Peyer's patch (tissue), 4 donors: ENCODE data around the gene GK2.

ENCODE experiments used
- CTCF ChIP-seq, 6 experiments: fragments of 450-650 bp in 4 of 6; fragments of 200-600 bp in 2 of 6; sonication (generic) in 1 of 6; IDR thresholded peaks; one replicate each; pipeline ENCODE4 v1.5.1; 2017 to 2019; ENCODE audit warnings: antibody characterized with exemption in 6 of 6, mild to moderate bottlenecking in 3 of 6, moderate library complexity in 1 of 6
- POLR2A ChIP-seq, 2 donors: fragments of 450-650 bp; IDR thresholded peaks; one replicate each; pipeline ENCODE4 v1.5.1; 2017; ENCODE audit warnings: antibody characterized with exemption in 2 of 2, mild to moderate bottlenecking in 2 of 2, moderate library complexity in 2 of 2

- TF ChIP-seq CTCF (IDR thresholded peaks at IDR 0.05) (no peak), POLR2A (IDR thresholded peaks at IDR 0.05) (no peak)
Measured at GRCh38 chr4:79358438-79358837, 49.6 kb downstream of the GK2 start.
